Hindlimb muscle (tissue), 1 donor: ENCODE measurements around the gene DLL4. TPM values are rescaled to one million over a fixed set of nuclear protein-coding genes. Genes with fewer than 3 reads are reported as not detected.
A peak's percentile ranks its signal among the peaks of the same experiment; 100 is the strongest.

ENCODE experiments used
- DNase-seq: peaks from one replicate; pipeline ENCODE4 v3.0.0-alpha.2; 2013
- polyA plus RNA-seq: library from polyadenylated mRNA; unstranded; fragments of 120-200 nt; gene quantifications from one replicate; pipeline ENCODE4 v1.2.1, GENCODE V29; 2013; ENCODE audit not compliant: insufficient read length

The DLL4 gene
- polyA plus RNA-seq, 1 donor: 16.7 TPM

DNA sequence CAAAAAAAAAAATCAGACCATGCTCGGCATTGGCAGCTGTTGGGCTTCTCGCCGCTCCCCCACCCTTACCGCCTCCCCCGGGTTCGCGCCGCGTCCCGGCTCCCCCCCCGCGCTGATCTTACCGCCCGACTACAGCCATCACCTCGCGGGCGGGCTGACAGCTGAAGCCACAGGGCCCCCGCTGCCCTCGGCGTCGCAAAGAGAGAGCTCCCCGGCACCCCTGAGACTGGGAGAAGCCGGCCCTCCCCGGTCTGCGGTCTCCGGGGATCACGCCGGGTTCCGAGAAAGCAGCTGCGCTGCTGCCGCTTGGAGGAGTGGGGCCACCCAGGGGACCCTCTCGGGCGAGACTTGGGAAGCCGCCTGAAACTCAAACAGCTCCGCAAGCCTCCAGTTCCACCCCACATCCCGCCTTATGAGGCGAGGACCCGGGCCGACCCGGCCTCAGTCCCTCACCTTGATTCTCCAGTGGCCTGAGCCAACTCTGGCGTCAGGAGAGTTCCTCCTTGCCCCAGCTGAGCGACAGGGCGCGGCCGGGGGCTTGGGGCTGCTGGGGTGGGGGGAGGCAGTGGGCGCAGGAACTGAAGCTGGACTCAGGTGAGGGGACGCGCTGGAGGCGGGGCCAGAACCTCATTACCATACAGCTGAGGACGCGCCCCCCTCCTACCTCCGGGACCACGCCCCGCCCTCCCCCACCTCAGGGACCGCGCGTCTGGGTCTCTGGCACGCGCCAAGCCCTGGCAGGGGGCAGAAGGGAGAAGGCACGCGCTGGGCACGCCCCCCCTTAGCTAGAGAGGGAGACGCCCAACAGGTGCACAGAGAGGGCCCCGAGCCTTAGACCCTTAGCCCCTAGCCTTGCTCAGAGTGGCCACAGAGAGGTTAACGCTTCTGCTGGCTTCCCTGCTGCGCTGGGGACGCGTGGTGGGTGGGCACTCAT is 1.0 kb upstream of the DLL4 start:
- no peak for DNase-seq

DNA sequence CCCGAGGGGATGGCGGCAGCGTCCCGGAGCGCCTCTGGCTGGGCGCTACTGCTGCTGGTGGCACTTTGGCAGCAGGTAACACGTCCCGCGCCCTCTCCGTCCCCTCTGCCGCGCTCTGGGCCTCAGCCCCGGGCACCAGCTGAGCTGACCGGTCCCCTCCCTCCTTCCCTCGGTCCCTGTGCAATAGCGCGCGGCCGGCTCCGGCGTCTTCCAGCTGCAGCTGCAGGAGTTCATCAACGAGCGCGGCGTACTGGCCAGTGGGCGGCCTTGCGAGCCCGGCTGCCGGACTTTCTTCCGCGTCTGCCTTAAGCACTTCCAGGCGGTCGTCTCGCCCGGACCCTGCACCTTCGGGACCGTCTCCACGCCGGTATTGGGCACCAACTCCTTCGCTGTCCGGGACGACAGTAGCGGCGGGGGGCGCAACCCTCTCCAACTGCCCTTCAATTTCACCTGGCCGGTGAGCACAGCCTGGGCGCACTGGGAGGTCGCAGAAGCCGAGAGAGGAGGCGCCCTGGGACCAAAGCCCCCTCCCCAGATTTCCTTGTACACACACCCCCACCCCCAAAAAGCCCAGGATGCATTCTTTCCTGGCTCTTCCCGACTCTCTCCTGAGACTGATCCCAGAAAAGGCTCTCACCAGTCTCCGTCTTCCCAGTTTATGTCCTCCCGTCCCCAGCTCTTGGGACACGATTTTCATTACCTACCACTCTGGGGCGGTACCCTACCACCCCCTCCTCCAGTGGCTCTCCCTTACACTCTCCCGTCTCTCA is 705 bp downstream of the DLL4 start:
- peak; percentile 59 for DNase-seq

GRCh38 chr15:40930430-40931299 is 1.5 kb downstream of the DLL4 start:
- peak; percentile 53 for DNase-seq

GRCh38 chr15:40931300-40932142 is 2.4 kb downstream of the DLL4 start:
- DNase-seq: no peak

- DNase-seq: no peak
These were observed 3.0 kb downstream of the DLL4 start for GRCh38 chr15:40932156-40932555.

GRCh38 chr15:40932649-40933516 is 3.7 kb downstream of the DLL4 start:
- no peak for DNase-seq

DNA sequence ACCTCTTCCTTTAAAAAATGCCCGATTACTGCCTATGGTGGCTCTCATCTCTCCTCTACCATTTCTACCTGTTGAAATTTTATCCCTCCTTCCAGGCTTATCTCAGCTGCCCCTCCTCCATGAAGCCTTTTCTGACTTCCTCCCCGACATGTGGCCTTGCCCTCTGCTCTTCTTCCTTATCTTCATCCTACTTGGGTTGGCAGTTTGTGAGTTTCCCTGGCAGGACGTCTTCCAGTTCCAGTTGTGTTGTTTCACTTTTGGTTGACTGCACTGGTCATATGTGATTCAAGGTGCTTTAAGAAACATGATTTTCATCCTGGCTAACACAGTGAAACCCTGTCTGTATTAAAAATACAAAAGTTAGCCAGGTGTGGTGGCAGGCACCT is 4.4 kb downstream of the DLL4 start:
- DNase-seq: no peak

DNA sequence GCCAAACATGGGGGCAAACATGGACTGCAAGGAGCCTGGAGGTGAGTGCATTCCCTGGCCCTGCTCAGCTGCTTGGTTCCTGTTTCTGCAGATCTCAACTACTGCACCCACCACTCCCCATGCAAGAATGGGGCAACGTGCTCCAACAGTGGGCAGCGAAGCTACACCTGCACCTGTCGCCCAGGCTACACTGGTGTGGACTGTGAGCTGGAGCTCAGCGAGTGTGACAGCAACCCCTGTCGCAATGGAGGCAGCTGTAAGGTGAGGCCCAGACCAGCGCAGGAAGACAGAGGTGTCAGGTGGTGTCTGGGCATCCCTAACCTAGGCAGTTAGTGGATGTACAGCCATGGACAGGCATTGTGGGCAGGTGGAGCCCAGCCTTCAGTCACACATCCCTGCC is 5.3 kb downstream of the DLL4 start:
- DNase-seq: no peak

DNA sequence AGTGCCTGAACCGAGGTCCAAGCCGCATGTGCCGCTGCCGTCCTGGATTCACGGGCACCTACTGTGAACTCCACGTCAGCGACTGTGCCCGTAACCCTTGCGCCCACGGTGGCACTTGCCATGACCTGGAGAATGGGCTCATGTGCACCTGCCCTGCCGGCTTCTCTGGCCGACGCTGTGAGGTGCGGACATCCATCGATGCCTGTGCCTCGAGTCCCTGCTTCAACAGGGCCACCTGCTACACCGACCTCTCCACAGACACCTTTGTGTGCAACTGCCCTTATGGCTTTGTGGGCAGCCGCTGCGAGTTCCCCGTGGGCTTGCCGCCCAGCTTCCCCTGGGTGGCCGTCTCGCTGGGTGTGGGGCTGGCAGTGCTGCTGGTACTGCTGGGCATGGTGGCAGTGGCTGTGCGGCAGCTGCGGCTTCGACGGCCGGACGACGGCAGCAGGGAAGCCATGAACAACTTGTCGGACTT is 7.1 kb downstream of the DLL4 start:
- no peak for DNase-seq

- no peak for DNase-seq
These were observed 7.8 kb downstream of the DLL4 start for GRCh38 chr15:40936709-40937666.

- no peak for DNase-seq
These were observed 8.8 kb downstream of the DLL4 start for GRCh38 chr15:40937762-40938535.

DNA sequence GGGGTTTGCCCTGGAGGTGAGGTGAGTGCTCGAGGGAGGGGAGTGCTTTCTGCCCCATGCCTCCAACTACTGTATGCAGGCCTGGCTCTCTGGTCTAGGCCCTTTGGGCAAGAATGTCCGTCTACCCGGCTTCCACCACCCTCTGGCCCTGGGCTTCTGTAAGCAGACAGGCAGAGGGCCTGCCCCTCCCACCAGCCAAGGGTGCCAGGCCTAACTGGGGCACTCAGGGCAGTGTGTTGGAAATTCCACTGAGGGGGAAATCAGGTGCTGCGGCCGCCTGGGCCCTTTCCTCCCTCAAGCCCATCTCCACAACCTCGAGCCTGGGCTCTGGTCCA is 9.4 kb downstream of the DLL4 start:
- DNase-seq: no peak

- DNase-seq: no peak
These were observed 11.2 kb downstream of the DLL4 start for GRCh38 chr15:40940296-40940801.

- no peak for DNase-seq
These were observed 12.0 kb downstream of the DLL4 start for GRCh38 chr15:40941068-40941527.

DNA sequence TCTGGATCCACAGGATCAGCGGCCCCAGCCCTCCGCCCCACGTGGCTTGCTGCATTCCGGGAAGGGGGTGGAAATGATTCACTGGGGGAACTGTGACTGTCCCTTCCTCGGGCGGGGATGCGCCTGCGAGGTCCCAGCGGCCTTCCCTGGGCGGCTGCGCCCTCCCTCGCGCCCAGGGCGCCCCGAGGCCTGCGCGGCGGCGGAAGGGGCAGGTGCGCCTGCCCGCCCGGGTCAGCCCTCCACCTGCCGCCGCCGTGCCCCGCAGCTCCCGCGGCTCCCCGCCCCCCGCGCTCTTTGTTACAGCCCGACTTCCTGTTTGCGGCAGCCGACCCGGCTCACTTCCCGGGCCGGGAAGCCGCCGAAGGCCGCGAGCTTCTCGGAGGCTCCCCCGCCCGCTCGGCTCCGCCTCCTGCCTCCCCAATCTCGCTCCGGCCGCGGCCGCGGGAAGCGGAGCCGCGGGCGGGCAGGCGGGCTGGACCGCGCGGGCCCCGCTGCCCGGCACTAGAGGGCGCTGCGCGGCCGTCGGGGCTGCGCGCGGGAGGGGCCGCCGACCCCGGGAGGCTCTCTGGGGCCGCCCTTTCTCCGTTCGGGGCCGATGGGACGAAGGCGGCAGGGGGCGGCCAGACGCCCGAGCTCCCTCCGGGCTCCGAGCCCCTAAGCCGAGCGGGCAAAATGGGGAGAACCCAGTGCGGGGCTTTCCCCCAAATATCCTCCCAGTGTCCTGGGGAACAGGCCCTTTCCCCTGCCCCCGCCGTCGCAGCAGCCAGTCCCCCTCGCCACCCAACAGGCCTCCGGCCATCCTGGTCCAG is 12.6 kb downstream of the DLL4 start:
- peak; percentile 82 for DNase-seq

DNA sequence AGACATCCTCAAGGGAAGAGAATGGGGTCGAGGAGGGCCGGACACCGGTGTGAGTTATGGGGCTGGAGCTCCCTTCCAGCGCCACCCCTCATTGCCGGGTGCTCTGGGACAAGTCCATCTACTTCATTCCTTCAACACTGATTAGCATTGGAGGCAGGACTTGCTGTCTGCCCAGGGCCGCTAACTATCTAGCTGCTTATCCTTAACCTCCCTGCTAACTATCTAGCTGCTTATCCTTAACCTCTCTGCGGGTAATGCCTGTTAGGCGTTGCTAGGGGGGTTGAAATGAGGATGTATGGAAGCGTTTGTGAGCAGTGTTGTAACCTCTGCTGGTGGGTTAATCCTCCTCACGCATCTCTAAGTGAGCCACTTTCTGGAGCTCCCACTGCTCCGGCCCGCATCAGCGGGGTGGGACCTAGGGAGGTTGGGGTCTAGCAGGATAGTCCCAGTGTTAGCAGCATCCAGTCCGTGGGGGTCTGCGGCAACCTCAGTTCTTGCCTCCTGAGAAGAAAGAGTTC is 13.3 kb downstream of the DLL4 start:
- DNase-seq: no peak

- no peak for DNase-seq
These were observed 13.7 kb downstream of the DLL4 start for GRCh38 chr15:40942878-40943277.
